SK-N-SH treated with all-trans-retinoic acid at 6 μM for 48 hours (cell line): ENCODE data around the gene PRIMPOL.

Source experiments
- ATAC-seq: fragments of 200-7000 bp; cut with Tn5 transposase; 3 replicates; pipeline ENCODE4 v1.9.1; 2020; ENCODE audit warnings: mild to moderate bottlenecking, moderate library complexity
- ARNTL ChIP-seq: fragments of 450-650 bp; formaldehyde crosslinking; IDR thresholded peaks from 2 replicates; pipeline ENCODE4 v1.5.0; 2020; ENCODE audit warnings: low read depth, mild to moderate bottlenecking, moderate library complexity, borderline replicate concordance
- BACH2 ChIP-seq: fragments of 250-450 bp; sonication (Bioruptor Pico); IDR thresholded peaks from 2 replicates; pipeline ENCODE4 v1.9.0; 2021; ENCODE audit warnings: mild to moderate bottlenecking, borderline replicate concordance
- CREB5 ChIP-seq: fragments of 250-450 bp; sonication (Bioruptor Pico); IDR thresholded peaks from 2 replicates; pipeline ENCODE4 v1.5.1; 2020; ENCODE audit warnings: low read depth, mild to moderate bottlenecking, moderate library complexity
- CSDC2 ChIP-seq: fragments of 250-450 bp; sonication (Bioruptor Pico); IDR thresholded peaks from 2 replicates; pipeline ENCODE4 v1.5.0; 2020; ENCODE audit warnings: mild to moderate bottlenecking, moderate library complexity
- CSRNP3 ChIP-seq: fragments of 250-450 bp; sonication (Bioruptor Pico); IDR thresholded peaks from 2 replicates; pipeline ENCODE4 v1.5.1; 2021; ENCODE audit warnings: mild to moderate bottlenecking, moderate library complexity
- ESRRG ChIP-seq: fragments of 250-450 bp; sonication (Bioruptor Pico); IDR thresholded peaks from 2 replicates; pipeline ENCODE4 v1.6.1; 2021; ENCODE audit warnings: mild to moderate bottlenecking
- GLIS3 ChIP-seq: fragments of 250-450 bp; sonication (Bioruptor Pico); IDR thresholded peaks from 2 replicates; pipeline ENCODE4 v1.5.0; 2020; ENCODE audit warnings: mild to moderate bottlenecking, moderate library complexity
- ISL1 ChIP-seq: fragments of 250-450 bp; sonication (Bioruptor Pico); IDR thresholded peaks from 2 replicates; pipeline ENCODE4 v2.1.2; 2022; ENCODE audit warnings: mild to moderate bottlenecking, moderate library complexity
- OSR1 ChIP-seq: fragments of 250-450 bp; sonication (Bioruptor Pico); IDR thresholded peaks from 2 replicates; pipeline ENCODE4 v1.8.0; 2022; ENCODE audit warnings: moderate library complexity, mild to moderate bottlenecking, inconsistent platforms
- PATZ1 ChIP-seq: fragments of 250-450 bp; sonication (Bioruptor Pico); IDR thresholded peaks from 2 replicates; pipeline ENCODE4 v1.8.0; 2020; ENCODE audit warnings: mild to moderate bottlenecking, moderate library complexity, borderline replicate concordance
- POU6F1 ChIP-seq: fragments of 250-450 bp; sonication (Bioruptor Pico); IDR thresholded peaks from 2 replicates; pipeline ENCODE4 v1.8.0; 2021; ENCODE audit warnings: low read depth, mild to moderate bottlenecking, moderate library complexity, borderline replicate concordance
- PPARA ChIP-seq: fragments of 250-450 bp; sonication (Bioruptor Pico); IDR thresholded peaks from 2 replicates; pipeline ENCODE4 v1.5.0; 2020; ENCODE audit warnings: mild to moderate bottlenecking, borderline replicate concordance
- RARB ChIP-seq: fragments of 250-450 bp; sonication (Bioruptor Pico); IDR thresholded peaks from 2 replicates; pipeline ENCODE4 v1.8.0; 2021; ENCODE audit warnings: mild to moderate bottlenecking, moderate library complexity
- SNAI2 ChIP-seq: fragments of 250-450 bp; sonication (Bioruptor Pico); IDR thresholded peaks from 2 replicates; pipeline ENCODE4 v1.5.0; 2020; ENCODE audit warnings: mild to moderate bottlenecking, moderate library complexity
- TCF4 ChIP-seq: fragments of 250-450 bp; sonication (Bioruptor Pico); IDR thresholded peaks from 2 replicates; pipeline ENCODE4 v1.8.0; 2021; ENCODE audit warnings: mild to moderate bottlenecking, moderate library complexity, borderline replicate concordance
- TOX ChIP-seq: fragments of 250-450 bp; sonication (Bioruptor Pico); IDR thresholded peaks from 2 replicates; pipeline ENCODE4 v1.8.0; 2021; ENCODE audit warnings: mild to moderate bottlenecking, moderate library complexity, borderline replicate concordance
- TSHZ2 ChIP-seq: fragments of 250-450 bp; sonication (Bioruptor Pico); IDR thresholded peaks from 2 replicates; pipeline ENCODE4 v1.5.0; 2020; ENCODE audit warnings: mild to moderate bottlenecking, moderate library complexity
- ZC3H10 ChIP-seq: fragments of 250-450 bp; sonication (Bioruptor Pico); IDR thresholded peaks from 2 replicates; pipeline ENCODE4 v1.5.1; 2021; ENCODE audit warnings: mild to moderate bottlenecking, moderate library complexity
- ZFP3 ChIP-seq: fragments of 250-450 bp; sonication (Bioruptor Pico); IDR thresholded peaks from 2 replicates; pipeline ENCODE4 v1.5.0; 2020; ENCODE audit warnings: mild to moderate bottlenecking, moderate library complexity
- ZFP30 ChIP-seq: fragments of 450-650 bp; formaldehyde crosslinking; IDR thresholded peaks from 2 replicates; pipeline ENCODE4 v1.5.0; 2022; ENCODE audit warnings: mild to moderate bottlenecking, moderate library complexity
- ZNF565 ChIP-seq: fragments of 450-650 bp; formaldehyde crosslinking; conservative IDR thresholded peaks from 2 replicates; pipeline ENCODE4 v1.5.0; 2020; ENCODE audit warnings: low read depth, mild to moderate bottlenecking, moderate library complexity
- ZNF70 ChIP-seq: fragments of 450-650 bp; formaldehyde crosslinking; IDR thresholded peaks from 2 replicates; pipeline ENCODE4 v1.5.0; 2020; ENCODE audit warnings: mild to moderate bottlenecking, moderate library complexity
- ZNF8 ChIP-seq: fragments of 450-650 bp; formaldehyde crosslinking; IDR thresholded peaks from 2 replicates; pipeline ENCODE4 v1.5.0; 2020; ENCODE audit warnings: mild to moderate bottlenecking, moderate library complexity

The PRIMPOL gene

GRCh38 chr4:184731056-184731455 lies 81.5 kb downstream of the PRIMPOL start:
- TF ChIP-seq ARNTL (CRISPR knock-in tag), result no peak
- TF ChIP-seq, all 23 proteins: peak for 0
- ATAC-seq, result no peak

GRCh38 chr4:184732126-184732525 lies 82.6 kb downstream of the PRIMPOL start:
- TF ChIP-seq ARNTL (CRISPR knock-in tag), result no peak
- TF ChIP-seq ZNF565, result no peak
- no peak for TF ChIP-seq ZNF8 (CRISPR knock-in tag)
- TF ChIP-seq CREB5 (CRISPR knock-in tag), result no peak
- no peak for TF ChIP-seq RARB (CRISPR knock-in tag)
- TF ChIP-seq TSHZ2, result no peak
- TF ChIP-seq CSDC2 (CRISPR knock-in tag), result no peak
- no peak for TF ChIP-seq TCF4 (CRISPR knock-in tag)
- ATAC-seq, result no peak

GRCh38 chr4:184733654-184734524 lies 84.4 kb downstream of the PRIMPOL start, which contains the start of gene CENPU:
Gene CENPU, minus strand, starts transcription at chr4:184734096. Its CDS starts 34 bp downstream, at chr4:184734062.
- TF ChIP-seq TCF4 (CRISPR knock-in tag) (peak; percentile 40; the same call in 1 of the 2 replicates), PATZ1 (CRISPR knock-in tag) (no peak), ZNF70 (CRISPR knock-in tag) (no peak), CSDC2 (CRISPR knock-in tag) (no peak), ZFP3 (CRISPR knock-in tag) (0 out of 2 replicates have a peak, but pooled peaks have one; percentile 59), ISL1 (CRISPR knock-in tag) (no peak), OSR1 (CRISPR knock-in tag) (no peak), ZNF565 (no peak), GLIS3 (CRISPR knock-in tag) (no peak), ZNF8 (CRISPR knock-in tag) (no peak), BACH2 (no peak), SNAI2 (no peak), RARB (CRISPR knock-in tag) (no peak), CREB5 (CRISPR knock-in tag) (no peak), PPARA (CRISPR knock-in tag) (no peak), ESRRG (CRISPR knock-in tag) (no peak), CSRNP3 (CRISPR knock-in tag) (no peak), TOX (no peak), ZC3H10 (CRISPR knock-in tag) (no peak), TSHZ2 (peak; percentile 84), ZFP30 (CRISPR knock-in tag) (no peak), ARNTL (CRISPR knock-in tag) (no peak), POU6F1 (no peak)

More at GRCh38 chr4:184733654-184734524, 84.4 kb downstream of the PRIMPOL start, which contains the start of gene CENPU:
- peak; percentile 93 for ATAC-seq
